Measurements from ENCODE around the gene POU4F1. TPM values are rescaled to one million over a fixed set of nuclear protein-coding genes. Genes with fewer than 3 reads are reported as not detected.

The POU4F1 gene, protein sequence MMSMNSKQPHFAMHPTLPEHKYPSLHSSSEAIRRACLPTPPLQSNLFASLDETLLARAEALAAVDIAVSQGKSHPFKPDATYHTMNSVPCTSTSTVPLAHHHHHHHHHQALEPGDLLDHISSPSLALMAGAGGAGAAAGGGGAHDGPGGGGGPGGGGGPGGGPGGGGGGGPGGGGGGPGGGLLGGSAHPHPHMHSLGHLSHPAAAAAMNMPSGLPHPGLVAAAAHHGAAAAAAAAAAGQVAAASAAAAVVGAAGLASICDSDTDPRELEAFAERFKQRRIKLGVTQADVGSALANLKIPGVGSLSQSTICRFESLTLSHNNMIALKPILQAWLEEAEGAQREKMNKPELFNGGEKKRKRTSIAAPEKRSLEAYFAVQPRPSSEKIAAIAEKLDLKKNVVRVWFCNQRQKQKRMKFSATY
- total RNA-seq, result under 1 TPM; 0.39 to 0.40 TPM

DNA sequence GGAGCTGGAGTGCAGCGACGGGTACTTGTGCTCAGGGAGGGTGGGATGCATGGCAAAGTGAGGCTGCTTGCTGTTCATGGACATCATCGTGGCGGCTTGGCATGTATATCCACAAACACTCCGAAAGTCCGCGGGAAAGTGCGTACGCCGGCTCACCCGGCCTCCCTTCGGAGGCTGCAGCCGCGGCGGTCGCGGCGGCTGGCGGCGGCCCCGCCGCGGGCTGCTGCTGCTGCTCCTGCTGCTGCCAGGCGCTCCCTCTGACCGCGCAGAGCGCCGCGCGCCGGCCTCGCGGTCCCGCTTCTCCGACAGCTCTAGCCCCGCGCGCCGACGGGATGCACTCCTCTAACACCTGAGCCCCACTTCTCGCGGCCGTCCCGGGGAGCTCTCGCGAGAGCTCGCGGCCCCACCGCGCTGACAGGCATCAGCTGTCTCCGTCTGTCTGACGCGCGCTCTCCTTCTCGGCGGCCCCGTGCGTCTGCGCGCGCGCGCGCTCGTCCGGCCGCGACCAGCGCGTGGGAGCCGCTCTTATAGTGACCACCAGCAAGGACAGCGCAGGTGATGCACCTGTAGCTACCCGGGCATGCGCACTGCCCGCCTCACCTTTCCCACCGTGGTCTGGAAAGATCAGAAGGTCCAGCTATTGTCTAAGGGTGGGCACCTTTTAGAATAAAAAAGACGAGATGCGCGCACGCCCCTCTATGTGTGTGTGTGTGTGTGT, at the start of gene POU4F1:
POU4F1 (minus strand) TSS at position 313 of the 718 bp plus-strand sequence; CDS start at position 87, 226 bp downstream.

Other genes with a start within 250 kb of the POU4F1 start
- 10 to 100 TPM; 15.3 to 15.8 TPM for gene OBI1, start 55.6 kb upstream of the POU4F1 start, total RNA-seq